ENCODE data around the gene MRGPRX2. TPM values are rescaled to one million over a fixed set of nuclear protein-coding genes. Genes with fewer than 3 reads are reported as not detected.

MRGPRX2 gene
- polyA plus RNA-seq, 3 donors, result not detected

GRCh38 chr11:19040051-19040450, 20.5 kb downstream of the MRGPRX2 start:
- Histone ChIP-seq H4K20me1 (ENCODE audit: insufficient read depth, low read length) (no peaks in the 10 kb centered on the region), H3K27me3 (ENCODE audit: control insufficient read depth in 2 of 2, insufficient read depth in 2 of 2, low read length in 2 of 2) (no peaks in the 10 kb centered on the region), H2AFZ (ENCODE audit: insufficient read depth, low read depth, low read length, poor library complexity, severe bottlenecking) (no peak overlapping the region), H3K36me3 (replicated peaks in 1 of 2; ENCODE audit: control insufficient read depth in 1 of 2, insufficient read depth in 2 of 2, low read length in 2 of 2) (no peaks in the 10 kb centered on the region), H3K9me3 (replicated peaks in 1 of 2; ENCODE audit: control insufficient read depth in 1 of 2, insufficient read depth in 1 of 2, low read length in 2 of 2) (peaks cover 5 to 12% of the 10 kb centered on the region in 2 donors), H3K4me1 (ENCODE audit: control insufficient read depth in 1 of 2, insufficient read depth in 2 of 2, low read length in 2 of 2) (no peaks in the 10 kb centered on the region), H3K4me2 (replicated peaks; ENCODE audit: extremely low read depth, low read length, poor library complexity, severe bottlenecking) (no peak overlapping the region), H3K79me2 (ENCODE audit: insufficient read depth, low read length) (no peaks in the 10 kb centered on the region), H3K9ac (ENCODE audit: insufficient read depth, low read length, poor library complexity, severe bottlenecking) (no peak overlapping the region), H3K27ac (ENCODE audit: low read depth in 1 of 2, low read length in 2 of 2) (no peak overlapping the region), H3K4me3 (replicated peaks in 1 of 3; ENCODE audit: low read depth in 2 of 3, low read length in 3 of 3) (no peak overlapping the region)
- WGBS (ENCODE audit: insufficient coverage), result 95% methylated on average over 8 of the region's 10 CpGs
- H3K27ac Mint-ChIP-seq, result no peak overlapping the region
- H3K36me3 Mint-ChIP-seq, result no peaks in the 10 kb centered on the region
- no peak for TF ChIP-seq CTCF (IDR thresholded peaks at IDR 0.05)
- H3K4me1 Mint-ChIP-seq, result no peaks in the 10 kb centered on the region
- intact Hi-C loops (cut with micrococcal nuclease), result no loop called here
- peaks cover 2 to 15% (median 8%) of the 10 kb centered on the region in 7 donors for H3K9me3 Mint-ChIP-seq
- no peak overlapping the region for H3K4me3 Mint-ChIP-seq
- H3K27me3 Mint-ChIP-seq (ENCODE audit: low read depth in 3 of 3), result peaks cover 1 to 4% (median 4%) of the 10 kb centered on the region in 3 donors
- DNase-seq, result no peak

GRCh38 chr11:19039409-19039808, 21.1 kb downstream of the MRGPRX2 start:
- intact Hi-C loops (cut with micrococcal nuclease), result loop anchor here in 1 of 2 donors (10.0 kb wide), 1 partner anchor 65 kb away; no protein-coding TSS in a partner anchor
- H3K9ac ChIP-seq (ENCODE audit: insufficient read depth, low read length, poor library complexity, severe bottlenecking), result no peak overlapping the region
- no peaks in the 10 kb centered on the region for H3K4me1 ChIP-seq (ENCODE audit: control insufficient read depth in 1 of 2, insufficient read depth in 2 of 2, low read length in 2 of 2)
- peaks cover 5 to 12% of the 10 kb centered on the region in 2 donors for H3K9me3 ChIP-seq (replicated peaks in 1 of 2; ENCODE audit: control insufficient read depth in 1 of 2, insufficient read depth in 1 of 2, low read length in 2 of 2)
- no peaks in the 10 kb centered on the region for H3K36me3 ChIP-seq (replicated peaks in 1 of 2; ENCODE audit: control insufficient read depth in 1 of 2, insufficient read depth in 2 of 2, low read length in 2 of 2)
- no peak overlapping the region for H2AFZ ChIP-seq (ENCODE audit: insufficient read depth, low read depth, low read length, poor library complexity, severe bottlenecking)
- H4K20me1 ChIP-seq (ENCODE audit: insufficient read depth, low read length), result no peaks in the 10 kb centered on the region
- no peak overlapping the region for H3K27ac ChIP-seq (ENCODE audit: low read depth in 1 of 2, low read length in 2 of 2)
- Mint-ChIP-seq H3K4me3 (no peak overlapping the region), H3K27me3 (ENCODE audit: low read depth in 3 of 3) (peaks cover 2 to 5% (median 4%) of the 10 kb centered on the region in 3 donors), H3K27ac (no peak overlapping the region), H3K36me3 (no peaks in the 10 kb centered on the region), H3K4me1 (no peaks in the 10 kb centered on the region), H3K9me3 (peaks cover 2 to 15% (median 8%) of the 10 kb centered on the region in 7 donors)
- DNase-seq, result no peak
- no peaks in the 10 kb centered on the region for H3K27me3 ChIP-seq (ENCODE audit: control insufficient read depth in 2 of 2, insufficient read depth in 2 of 2, low read length in 2 of 2)
- no peaks in the 10 kb centered on the region for H3K79me2 ChIP-seq (ENCODE audit: insufficient read depth, low read length)
- no peak overlapping the region for H3K4me2 ChIP-seq (replicated peaks; ENCODE audit: extremely low read depth, low read length, poor library complexity, severe bottlenecking)
- no peak overlapping the region for H3K4me3 ChIP-seq (replicated peaks in 1 of 3; ENCODE audit: low read depth in 2 of 3, low read length in 3 of 3)
- no peak for TF ChIP-seq CTCF (IDR thresholded peaks at IDR 0.05)
- 67% methylated on average over 1 of the region's 1 CpG for WGBS (ENCODE audit: insufficient coverage)

All from CD14-positive monocyte (primary cell).